HFF-Myc (cell line): ENCODE results near the gene ADAMTS19.

Experiments
- DNase-seq: peaks from one replicate; pipeline ENCODE4 v3.0.0-alpha.2; 2011; ENCODE audit warnings: low read depth; ENCODE audit errors: extremely low read depth
- H3K4me3 ChIP-seq: replicated peaks from 2 replicates; pipeline ENCODE4 v1.5.1; 2011; ENCODE audit warnings: low read depth, mild to moderate bottlenecking, control low read depth, low read length
- TF ChIP-seq, protein P1 (sequence below): IDR thresholded peaks from 2 replicates; pipeline ENCODE4 v1.5.1; 2012; ENCODE audit warnings: mild to moderate bottlenecking, low read depth, low read length, control low read depth; ENCODE audit errors: missing control alignments

ADAMTS19 gene

DNA sequence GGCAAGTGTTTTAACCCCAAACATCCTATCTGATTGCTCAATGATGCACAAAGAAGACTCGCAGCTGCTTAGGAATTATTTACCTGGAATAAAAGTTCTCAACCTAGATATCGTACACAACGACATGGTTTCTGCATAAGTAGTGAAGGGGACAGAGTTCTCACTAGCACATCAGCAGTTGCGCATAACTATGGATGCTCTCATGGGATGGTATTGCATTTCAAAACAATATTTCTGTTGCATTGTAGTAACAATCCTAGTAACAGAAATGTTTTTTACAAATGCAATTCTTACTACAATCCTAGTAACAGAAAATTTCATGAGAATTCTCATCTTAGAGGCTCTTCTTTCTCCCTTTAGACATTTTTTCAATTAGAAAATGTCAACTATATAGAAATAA lies 193.3 kb downstream of the ADAMTS19 start:
- H3K4me3 ChIP-seq: no peak overlapping the region
- TF ChIP-seq, protein P1, sequence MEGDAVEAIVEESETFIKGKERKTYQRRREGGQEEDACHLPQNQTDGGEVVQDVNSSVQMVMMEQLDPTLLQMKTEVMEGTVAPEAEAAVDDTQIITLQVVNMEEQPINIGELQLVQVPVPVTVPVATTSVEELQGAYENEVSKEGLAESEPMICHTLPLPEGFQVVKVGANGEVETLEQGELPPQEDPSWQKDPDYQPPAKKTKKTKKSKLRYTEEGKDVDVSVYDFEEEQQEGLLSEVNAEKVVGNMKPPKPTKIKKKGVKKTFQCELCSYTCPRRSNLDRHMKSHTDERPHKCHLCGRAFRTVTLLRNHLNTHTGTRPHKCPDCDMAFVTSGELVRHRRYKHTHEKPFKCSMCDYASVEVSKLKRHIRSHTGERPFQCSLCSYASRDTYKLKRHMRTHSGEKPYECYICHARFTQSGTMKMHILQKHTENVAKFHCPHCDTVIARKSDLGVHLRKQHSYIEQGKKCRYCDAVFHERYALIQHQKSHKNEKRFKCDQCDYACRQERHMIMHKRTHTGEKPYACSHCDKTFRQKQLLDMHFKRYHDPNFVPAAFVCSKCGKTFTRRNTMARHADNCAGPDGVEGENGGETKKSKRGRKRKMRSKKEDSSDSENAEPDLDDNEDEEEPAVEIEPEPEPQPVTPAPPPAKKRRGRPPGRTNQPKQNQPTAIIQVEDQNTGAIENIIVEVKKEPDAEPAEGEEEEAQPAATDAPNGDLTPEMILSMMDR: no peak
- no peak for DNase-seq

DNA sequence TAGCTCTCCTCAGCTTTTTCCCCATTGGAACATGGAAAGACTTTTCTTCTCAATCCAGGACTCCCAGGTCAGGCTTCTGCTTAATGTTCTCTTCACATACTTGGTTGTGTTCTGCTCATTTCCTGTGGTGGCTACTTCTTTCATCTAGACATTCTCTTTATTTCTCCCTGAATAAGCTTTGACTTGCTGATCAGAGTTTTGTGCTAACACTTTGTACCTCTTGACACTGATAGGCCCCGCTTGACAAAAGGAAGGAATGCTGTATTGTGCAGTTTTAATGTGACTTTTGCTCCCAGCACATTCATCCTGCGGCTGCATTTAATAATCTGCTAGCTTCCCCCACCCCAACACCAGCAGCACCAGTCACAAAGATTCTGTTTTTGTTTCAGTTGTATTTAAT lies 196.9 kb downstream of the ADAMTS19 start:
- TF ChIP-seq, protein P1: no peak
- H3K4me3 ChIP-seq: no peak overlapping the region
- no peak for DNase-seq

DNA sequence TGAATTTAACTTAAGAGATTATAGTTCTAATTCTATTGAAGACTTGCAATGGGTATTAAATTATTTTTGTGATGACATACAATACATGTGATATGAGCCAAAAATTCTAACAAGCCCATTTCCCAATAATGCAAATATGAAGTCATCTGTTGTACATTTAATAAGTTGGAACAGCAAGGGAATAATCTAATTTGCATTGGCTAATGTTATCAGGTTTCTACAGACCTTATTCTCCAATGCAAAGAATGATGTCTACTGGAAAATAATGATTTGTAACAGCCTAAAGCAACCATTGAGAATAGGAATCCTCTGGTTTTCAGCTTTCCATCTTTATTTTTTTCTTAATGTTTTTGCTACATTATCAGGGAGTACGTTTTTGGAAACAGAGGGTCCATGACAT lies 198.7 kb downstream of the ADAMTS19 start:
- TF ChIP-seq, protein P1: no peak
- no peak for DNase-seq
- H3K4me3 ChIP-seq: no peak overlapping the region

DNA sequence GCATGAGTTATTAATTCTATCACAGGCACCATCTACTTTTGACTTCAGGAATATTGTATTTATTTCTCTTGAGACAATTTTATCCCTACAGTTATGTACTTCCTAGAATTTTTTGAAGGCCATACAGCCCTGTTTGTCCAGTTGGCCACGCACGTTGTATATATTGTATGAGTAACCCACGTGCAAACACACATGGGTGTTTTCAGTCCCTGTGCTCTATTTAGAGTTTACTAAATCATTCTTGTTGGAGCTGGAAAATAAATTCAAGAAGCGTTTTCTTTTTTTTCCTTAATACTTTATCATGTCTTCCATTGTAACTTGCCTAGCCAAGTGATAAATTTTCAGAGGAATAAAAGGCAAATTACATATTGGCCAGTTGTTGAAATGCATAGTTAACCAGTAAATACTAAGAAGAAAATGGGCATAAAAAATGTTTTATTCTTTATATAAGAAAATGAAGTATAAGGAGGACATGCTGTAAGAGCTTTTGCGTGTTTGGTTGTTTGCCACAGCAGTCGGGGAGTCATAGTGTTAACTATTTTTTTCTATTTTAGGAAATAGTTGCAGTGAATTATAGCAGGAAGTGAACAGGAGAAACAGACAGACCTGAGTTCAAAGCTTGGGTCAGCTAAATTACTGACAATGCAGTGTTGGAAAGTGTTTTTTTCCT lies 201.4 kb downstream of the ADAMTS19 start:
- DNase-seq: no peak
- no peak overlapping the region for H3K4me3 ChIP-seq
- TF ChIP-seq, protein P1: no peak

DNA sequence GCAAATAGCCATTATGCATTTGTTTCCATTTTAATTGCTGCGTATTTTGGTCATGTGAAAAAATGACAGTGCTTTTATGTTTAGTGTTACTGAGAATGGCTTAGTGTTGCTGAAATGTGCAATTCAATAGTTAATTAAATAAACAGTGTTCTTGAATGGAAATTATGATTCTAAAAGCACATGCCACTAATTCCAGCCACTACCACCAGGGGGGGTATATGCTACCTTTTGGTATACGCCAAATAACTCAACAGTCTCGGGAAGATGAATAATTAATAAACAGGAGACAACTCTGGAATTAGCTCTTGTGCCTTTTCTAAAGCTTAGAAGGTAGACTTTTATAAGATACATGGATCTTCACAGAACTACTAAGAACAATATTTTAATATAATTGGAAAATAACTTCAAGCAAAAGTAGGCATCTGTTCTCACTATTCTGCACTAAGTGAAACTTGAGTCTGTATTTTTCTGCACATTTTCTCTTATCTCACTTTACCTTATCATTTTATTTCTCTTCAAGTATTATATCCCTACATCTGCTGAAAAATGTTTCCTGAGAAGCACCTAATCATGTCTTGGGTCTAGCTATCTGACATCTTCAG lies 204.3 kb downstream of the ADAMTS19 start:
- H3K4me3 ChIP-seq: no peak overlapping the region
- TF ChIP-seq, protein P1: peak; percentile 80
- peak; percentile 38 for DNase-seq

DNA sequence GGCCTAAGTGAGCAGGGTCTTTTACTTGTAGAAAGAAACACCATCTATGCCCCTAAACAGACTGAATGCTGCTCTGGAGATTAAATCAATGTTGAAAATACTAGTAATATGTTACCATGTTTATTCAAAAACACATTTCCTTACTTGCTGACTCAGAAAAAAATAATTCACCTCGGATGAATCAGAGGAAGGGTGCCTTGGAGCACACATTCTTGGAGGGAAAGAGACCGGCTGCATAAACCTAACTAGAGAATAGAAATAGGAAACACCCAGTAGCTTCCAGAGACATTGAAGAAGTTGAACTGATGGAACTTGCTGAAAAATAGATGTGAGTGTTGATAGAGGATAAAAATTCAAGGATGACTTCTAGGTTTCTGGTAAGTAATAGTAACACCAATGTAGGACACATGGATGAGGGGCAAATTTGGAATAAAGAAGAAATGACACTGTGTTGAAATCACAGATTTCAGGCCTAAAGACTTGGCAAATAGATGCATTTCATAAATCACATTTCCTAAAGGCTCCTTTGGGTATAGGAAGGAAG lies 210.9 kb downstream of the ADAMTS19 start:
- TF ChIP-seq, protein P1: no peak
- DNase-seq: peak; percentile 40
- no peak overlapping the region for H3K4me3 ChIP-seq

DNA sequence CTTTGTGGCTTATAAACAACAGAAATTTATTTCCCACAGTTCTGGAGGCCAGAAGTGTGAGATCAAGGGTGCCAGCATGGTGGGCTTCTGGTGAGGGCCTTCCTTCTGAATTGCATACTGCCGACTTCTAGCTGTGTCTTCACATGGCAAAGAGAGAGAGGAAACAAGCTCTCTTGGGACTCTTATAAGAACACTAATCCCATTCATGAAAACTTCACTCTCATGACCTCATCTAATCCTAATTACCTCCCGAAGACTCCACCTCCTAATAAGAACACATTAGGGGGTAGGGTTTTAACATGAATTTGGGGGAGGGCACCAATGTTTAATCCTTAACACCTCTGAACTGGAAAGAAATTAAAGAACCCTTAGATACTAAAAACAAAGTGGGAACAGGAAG lies 211.9 kb downstream of the ADAMTS19 start:
- DNase-seq: no peak
- TF ChIP-seq, protein P1: no peak
- H3K4me3 ChIP-seq: no peak overlapping the region
